HepG2 (cell line): ENCODE data around the gene PPDPF. TPM values are rescaled to one million over a fixed set of nuclear protein-coding genes. Genes with fewer than 3 reads are reported as not detected.
A peak's percentile ranks its signal among the peaks of the same experiment; 100 is the strongest.

Source experiments
- FOXK2 ChIP-seq: fragments of 450-650 bp; IDR thresholded peaks from 2 replicates; pipeline ENCODE4 v1.6.1; 2016
- MAFG ChIP-seq: sonication (generic); formaldehyde crosslinking; IDR thresholded peaks from 2 replicates; pipeline ENCODE4 v1.5.1; 2020; ENCODE audit warnings: mild to moderate bottlenecking, missing genetic modification reagents
- PCBP2 ChIP-seq: fragments of 200-400 bp; formaldehyde crosslinking; optimal IDR thresholded peaks from 2 replicates; pipeline ENCODE3; 2018; ENCODE audit warnings: low read length, low read depth; ENCODE audit not compliant: poor library complexity, severe bottlenecking
- PPARG ChIP-seq: conservative IDR thresholded peaks from 2 replicates; pipeline ENCODE4 v1.6.1; 2016; ENCODE audit warnings: missing biosample characterization, missing genetic modification reagents
- TAF1 ChIP-seq: sonication (generic); formaldehyde crosslinking; IDR thresholded peaks from 2 replicates; pipeline ENCODE4 v1.4.0; 2020; ENCODE audit warnings: missing genetic modification reagents
- ZBTB2 ChIP-seq: sonication (generic); formaldehyde crosslinking; IDR thresholded peaks from 2 replicates; pipeline ENCODE4 v1.8.0; 2022; ENCODE audit warnings: low read depth, missing genetic modification reagents
- ZBTB20 ChIP-seq: sonication (generic); formaldehyde crosslinking; IDR thresholded peaks from 2 replicates; pipeline ENCODE4 v1.8.1; 2023; ENCODE audit warnings: missing genetic modification reagents, low read depth, mild to moderate bottlenecking, borderline replicate concordance
- ZIK1 ChIP-seq: sonication (generic); formaldehyde crosslinking; IDR thresholded peaks from 2 replicates; pipeline ENCODE4 v1.5.0; 2020; ENCODE audit warnings: mild to moderate bottlenecking, low read depth, missing genetic modification reagents, borderline replicate concordance
- ZNF256 ChIP-seq: sonication (generic); formaldehyde crosslinking; conservative IDR thresholded peaks from 2 replicates; pipeline ENCODE4 v1.4.0; 2020; ENCODE audit warnings: missing genetic modification reagents
- ZNF556 ChIP-seq: sonication (generic); formaldehyde crosslinking; IDR thresholded peaks from 2 replicates; pipeline ENCODE4 v1.4.0; 2020; ENCODE audit warnings: mild to moderate bottlenecking, missing genetic modification reagents, borderline replicate concordance
- ZNF777 ChIP-seq: sonication (generic); formaldehyde crosslinking; IDR thresholded peaks from 2 replicates; pipeline ENCODE4 v1.4.0; 2020; ENCODE audit warnings: missing genetic modification reagents
- polyA plus RNA-seq, 8 experiments: library from polyadenylated mRNA; depleted of rRNA in 3 of 8; stranded (reverse) in 7 of 8; unstranded in 1 of 8; fragments of >200 nt; fragmentation: Illumina TruSeq in 4 of 8; extraction: Trizol in 4 of 8; gene quantifications; 2 replicates each; pipeline versions ENCODE4 v1.2.1 to v1.2.3, GENCODE V29; 2011 to 2016; ENCODE audit warnings: low read depth in 4 of 8, missing spikeins in 1 of 8, mixed read lengths in 1 of 8; ENCODE audit not compliant: insufficient read depth in 1 of 8
- total RNA-seq, 5 experiments: library from RNA; depleted of rRNA; stranded (reverse); fragments of >200 nt; fragmentation: Illumina TruSeq; extraction: Trizol; gene quantifications; 2 replicates each; pipeline ENCODE4 v1.2.3, GENCODE V29; 2016; ENCODE audit warnings: low read depth in 1 of 5
- TF ChIP-seq, protein P1 (sequence below): sonication (generic); formaldehyde crosslinking; IDR thresholded peaks from 2 replicates; pipeline ENCODE4 v1.5.0; 2020; ENCODE audit warnings: missing genetic modification reagents, mild to moderate bottlenecking, borderline replicate concordance
- TF ChIP-seq, protein P2 (sequence below): sonication (generic); formaldehyde crosslinking; IDR thresholded peaks from 2 replicates; pipeline ENCODE4 v1.4.0; 2020; ENCODE audit warnings: missing genetic modification reagents

Gene PPDPF
- total and polyA plus RNA-seq, 2 of the 13 experiments (the other 11 are each of a cell fraction or from before 2014, with no cell fraction given): 1.8 to 7.0 TPM

GRCh38 chr20:63519668-63520503 lies 679 bp upstream of the PPDPF start (continued):
- TF ChIP-seq, protein P1, sequence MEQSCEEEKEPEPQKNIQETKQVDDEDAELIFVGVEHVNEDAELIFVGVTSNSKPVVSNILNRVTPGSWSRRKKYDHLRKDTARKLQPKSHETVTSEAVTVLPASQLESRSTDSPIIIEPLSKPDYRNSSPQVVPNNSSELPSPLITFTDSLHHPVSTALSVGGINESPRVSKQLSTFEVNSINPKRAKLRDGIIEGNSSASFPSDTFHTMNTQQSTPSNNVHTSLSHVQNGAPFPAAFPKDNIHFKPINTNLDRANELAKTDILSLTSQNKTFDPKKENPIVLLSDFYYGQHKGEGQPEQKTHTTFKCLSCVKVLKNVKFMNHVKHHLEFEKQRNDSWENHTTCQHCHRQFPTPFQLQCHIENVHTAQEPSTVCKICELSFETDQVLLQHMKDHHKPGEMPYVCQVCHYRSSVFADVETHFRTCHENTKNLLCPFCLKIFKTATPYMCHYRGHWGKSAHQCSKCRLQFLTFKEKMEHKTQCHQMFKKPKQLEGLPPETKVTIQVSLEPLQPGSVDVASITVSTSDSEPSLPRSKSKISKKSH (CRISPR knock-in tag): 0 out of 2 replicates have a peak, but pooled peaks have one; percentile 19
- TF ChIP-seq ZIK1 (no peak), ZNF556 (CRISPR knock-in tag) (no peak), MAFG (0 out of 2 replicates have a peak, but pooled peaks have one; percentile 24), ZBTB20 (CRISPR knock-in tag) (no peak), ZNF777 (no peak), PPARG (CRISPR knock-in tag) (no peak), FOXK2 (no peak), ZNF256 (no peak), ZBTB2 (CRISPR knock-in tag) (no peak), PCBP2 (no peak), TAF1 (CRISPR knock-in tag) (peak; percentile 31; the same call in 1 of the 2 replicates)
- TF ChIP-seq, protein P2, sequence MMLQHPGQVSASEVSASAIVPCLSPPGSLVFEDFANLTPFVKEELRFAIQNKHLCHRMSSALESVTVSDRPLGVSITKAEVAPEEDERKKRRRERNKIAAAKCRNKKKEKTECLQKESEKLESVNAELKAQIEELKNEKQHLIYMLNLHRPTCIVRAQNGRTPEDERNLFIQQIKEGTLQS: no peak
